ENCODE data around the gene CNPY1. TPM values are rescaled to one million over a fixed set of nuclear protein-coding genes. Genes with fewer than 3 reads are reported as not detected.

Gene CNPY1
- total and polyA plus RNA-seq, 9 donors, result 0.05 TPM; not detected in 8

DNA sequence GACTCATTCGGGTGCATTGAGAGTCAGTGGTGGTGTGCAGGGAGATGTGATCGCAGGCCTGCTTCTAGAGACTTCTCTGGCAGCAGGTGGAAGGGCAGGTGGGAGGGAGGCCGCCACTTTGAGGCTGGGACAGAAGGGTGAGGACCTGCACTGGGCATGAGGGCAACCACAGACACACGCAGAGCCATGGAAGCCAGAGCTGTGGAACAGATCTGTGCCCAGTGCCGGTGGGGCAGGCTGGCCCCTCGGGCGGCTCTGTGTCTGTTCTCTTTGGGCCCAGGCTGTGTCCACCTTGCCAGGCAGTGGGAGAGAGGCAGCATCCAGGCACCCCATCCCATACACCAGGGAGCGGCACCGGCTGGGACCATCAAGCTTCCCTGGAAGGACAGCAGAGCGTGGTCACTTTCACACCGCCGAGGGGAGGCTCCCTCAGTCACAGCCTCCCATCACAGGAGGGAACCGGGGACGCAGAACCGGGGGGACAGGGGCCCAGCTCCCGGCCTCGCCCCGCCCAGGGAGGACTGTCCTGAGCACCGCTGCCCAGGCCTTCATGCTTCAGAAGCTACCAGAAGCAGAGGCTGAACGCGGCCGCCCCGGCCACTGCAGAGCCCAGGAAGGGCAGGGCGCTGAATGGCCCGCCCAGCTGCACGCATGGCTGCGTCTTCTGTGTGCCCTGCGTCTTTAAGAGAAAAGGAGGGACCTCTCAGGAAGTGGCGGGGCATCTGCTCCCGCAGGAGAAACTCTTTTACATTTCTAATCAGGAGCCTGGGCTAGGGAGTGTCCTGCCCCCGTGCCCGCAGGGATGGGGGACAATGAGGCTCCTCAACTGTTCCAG is 56.3 kb downstream of the CNPY1 start:
- Histone ChIP-seq H3K27me3 (no peaks in the 10 kb centered on the region), H3K27ac (no peak overlapping the region)
- intact Hi-C loops (cut with DNase I), result no loop called here

DNA sequence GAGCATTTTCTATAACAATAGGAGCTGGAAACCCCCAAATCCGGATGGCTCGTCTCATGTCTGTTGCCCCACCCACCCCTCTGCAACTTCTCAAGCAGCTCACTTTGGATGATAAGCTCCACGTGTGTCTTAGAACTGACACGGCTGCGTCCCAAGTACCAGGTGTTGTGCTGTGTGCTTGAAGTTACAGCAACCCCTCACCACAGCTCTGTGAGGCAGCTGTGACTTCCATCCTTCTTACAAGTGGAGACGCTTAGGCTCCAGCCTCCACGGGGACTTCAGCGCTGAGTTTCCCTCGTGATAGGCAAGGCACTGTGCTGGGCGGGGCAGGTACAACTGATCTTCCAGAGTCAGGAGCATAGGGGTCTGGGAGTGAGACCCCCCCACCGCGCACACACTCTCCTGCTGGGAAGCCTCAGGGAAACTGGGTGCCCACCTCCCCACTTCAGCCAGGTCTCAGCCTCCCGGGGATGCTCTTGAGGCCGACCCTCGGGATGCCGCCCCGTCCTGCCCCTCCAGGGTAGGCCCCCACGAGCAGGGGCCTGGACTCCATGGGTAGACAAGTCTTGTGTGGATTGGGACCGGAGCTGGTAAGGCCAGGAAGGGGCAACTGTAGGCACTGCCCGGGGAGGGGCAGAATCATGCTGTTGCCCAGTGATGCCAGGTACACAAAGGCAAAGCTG is 57.1 kb downstream of the CNPY1 start:
- Histone ChIP-seq H3K4me1 (ENCODE audit: insufficient read depth) (peaks cover 4% of the 10 kb centered on the region), H3K4me3 (no peak overlapping the region), H3K36me3 (no peaks in the 10 kb centered on the region), H3K27me3 (no peaks in the 10 kb centered on the region), H3K27ac (no peak overlapping the region), H3K9me3 (no peaks in the 10 kb centered on the region)
- no peak for DNase-seq
- TF ChIP-seq POLR2A (IDR thresholded peaks at IDR 0.05) (no peak), EP300 (IDR thresholded peaks at IDR 0.05) (no peak)
- TF ChIP-seq, protein P1, sequence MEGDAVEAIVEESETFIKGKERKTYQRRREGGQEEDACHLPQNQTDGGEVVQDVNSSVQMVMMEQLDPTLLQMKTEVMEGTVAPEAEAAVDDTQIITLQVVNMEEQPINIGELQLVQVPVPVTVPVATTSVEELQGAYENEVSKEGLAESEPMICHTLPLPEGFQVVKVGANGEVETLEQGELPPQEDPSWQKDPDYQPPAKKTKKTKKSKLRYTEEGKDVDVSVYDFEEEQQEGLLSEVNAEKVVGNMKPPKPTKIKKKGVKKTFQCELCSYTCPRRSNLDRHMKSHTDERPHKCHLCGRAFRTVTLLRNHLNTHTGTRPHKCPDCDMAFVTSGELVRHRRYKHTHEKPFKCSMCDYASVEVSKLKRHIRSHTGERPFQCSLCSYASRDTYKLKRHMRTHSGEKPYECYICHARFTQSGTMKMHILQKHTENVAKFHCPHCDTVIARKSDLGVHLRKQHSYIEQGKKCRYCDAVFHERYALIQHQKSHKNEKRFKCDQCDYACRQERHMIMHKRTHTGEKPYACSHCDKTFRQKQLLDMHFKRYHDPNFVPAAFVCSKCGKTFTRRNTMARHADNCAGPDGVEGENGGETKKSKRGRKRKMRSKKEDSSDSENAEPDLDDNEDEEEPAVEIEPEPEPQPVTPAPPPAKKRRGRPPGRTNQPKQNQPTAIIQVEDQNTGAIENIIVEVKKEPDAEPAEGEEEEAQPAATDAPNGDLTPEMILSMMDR (IDR thresholded peaks at IDR 0.05), result no peak
- 70 to 74% (median 74%) methylated on average over 20 of the region's 20 CpGs for WGBS, 3 donors
- intact Hi-C loops (cut with DNase I), result no loop called here

More for the DNA sequence above, 56.3 kb downstream of the CNPY1 start:
- Histone ChIP-seq H3K4me1 (ENCODE audit: insufficient read depth) (peaks cover 4% of the 10 kb centered on the region), H3K4me3 (peak overlapping the region; percentile 23), H3K36me3 (no peaks in the 10 kb centered on the region), H3K9me3 (no peaks in the 10 kb centered on the region)
- DNase-seq, result no peak
- WGBS, 3 donors, result 30 to 41% (median 39%) methylated on average over 24 to 32 of the region's 32 CpGs
- TF ChIP-seq, protein P1 (IDR thresholded peaks at IDR 0.05), result no peak
- TF ChIP-seq POLR2A (IDR thresholded peaks at IDR 0.05) (no peak), EP300 (IDR thresholded peaks at IDR 0.05) (no peak)

DNA sequence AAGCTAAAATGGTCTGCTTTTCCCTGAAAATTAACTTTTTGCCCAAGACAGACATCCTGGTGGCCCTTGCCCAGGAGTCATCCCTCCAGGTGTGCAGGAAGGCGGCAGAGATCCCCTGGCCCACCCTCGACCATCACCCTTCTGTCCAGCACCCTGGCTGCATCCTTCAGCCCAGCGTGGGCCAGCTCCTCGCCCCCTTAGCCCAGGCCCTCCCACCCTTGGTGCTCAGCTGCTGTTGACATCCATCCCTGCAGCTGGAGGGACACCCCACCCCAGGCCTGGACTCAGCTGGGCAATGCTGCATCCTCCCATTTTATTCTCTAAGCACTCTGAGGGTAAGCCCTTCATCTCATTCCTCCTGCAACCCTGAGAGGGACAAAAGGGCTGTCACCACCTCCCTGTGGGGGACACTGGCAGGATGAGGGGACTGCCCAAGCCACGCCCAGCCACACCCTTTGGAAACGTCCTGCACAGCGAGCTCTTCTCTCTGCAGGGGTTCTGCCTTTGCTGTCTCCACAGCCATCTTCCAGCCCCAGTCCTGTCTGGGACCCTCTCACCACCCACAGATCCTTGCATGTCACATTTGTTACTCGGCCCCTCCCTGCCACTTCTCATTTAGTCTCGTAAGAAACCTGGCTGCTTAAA is 57.8 kb downstream of the CNPY1 start:
- no peak overlapping the region for H3K27ac ChIP-seq
- WGBS, 3 donors, result 55 to 64% (median 59%) methylated on average over 9 of the region's 9 CpGs
- TF ChIP-seq POLR2A (IDR thresholded peaks at IDR 0.05) (no peak), EP300 (IDR thresholded peaks at IDR 0.05) (no peak)
- TF ChIP-seq, protein P1 (IDR thresholded peaks at IDR 0.05), result no peak
- peaks cover 5% of the 10 kb centered on the region for H3K4me1 ChIP-seq (ENCODE audit: insufficient read depth)
- H3K4me3 ChIP-seq, result no peak overlapping the region
- no peaks in the 10 kb centered on the region for H3K27me3 ChIP-seq
- intact Hi-C loops (cut with DNase I), result no loop called here
- DNase-seq, result no peak
- H3K36me3 ChIP-seq, result no peaks in the 10 kb centered on the region
- no peaks in the 10 kb centered on the region for H3K9me3 ChIP-seq
